AG04449 (cell line): ENCODE results near the gene KLF16.

ENCODE experiments used
- CTCF ChIA-PET: fragments of 350-600 bp; formaldehyde crosslinking; extraction: SDS; loops from one replicate; lab custom pipeline; 2021; ENCODE audit warnings: antibody characterized with exemption; lab: Yijun Ruan, JAX
- POLR2A ChIA-PET: fragments of 400-600, 350-600 bp; formaldehyde crosslinking; extraction: SDS; loops from one replicate; lab custom pipeline; 2020; ENCODE audit warnings: antibody characterized with exemption, inconsistent platforms; lab: Yijun Ruan, JAX
- DNase-seq: peaks from one replicate; pipeline ENCODE4 v3.0.0-alpha.2; 2010; ENCODE audit warnings: low read depth, low spot score
- H3K4me3 ChIP-seq: 2 replicates; pipeline ENCODE4 v1.5.1; 2011; ENCODE audit warnings: low read depth, mild to moderate bottlenecking, control low read depth, low read length
- TF ChIP-seq, protein P1 (sequence below): IDR thresholded peaks from one replicate; pipeline ENCODE4 v1.5.1; 2011; ENCODE audit warnings: mild to moderate bottlenecking, moderate library complexity, low read length, control low read depth, inconsistent platforms; ENCODE audit not compliant: insufficient read depth; ENCODE audit errors: missing control alignments

Gene KLF16

GRCh38 chr19:1871630-1872029, 8.3 kb upstream of the KLF16 start:
- ChIA-PET POLR2A (no interaction called here), CTCF (interaction anchor here (1.4 kb wide), 1 partner anchor 46 kb away, joined by 4 read pairs; no protein-coding TSS in a partner anchor)
- TF ChIP-seq, protein P1, sequence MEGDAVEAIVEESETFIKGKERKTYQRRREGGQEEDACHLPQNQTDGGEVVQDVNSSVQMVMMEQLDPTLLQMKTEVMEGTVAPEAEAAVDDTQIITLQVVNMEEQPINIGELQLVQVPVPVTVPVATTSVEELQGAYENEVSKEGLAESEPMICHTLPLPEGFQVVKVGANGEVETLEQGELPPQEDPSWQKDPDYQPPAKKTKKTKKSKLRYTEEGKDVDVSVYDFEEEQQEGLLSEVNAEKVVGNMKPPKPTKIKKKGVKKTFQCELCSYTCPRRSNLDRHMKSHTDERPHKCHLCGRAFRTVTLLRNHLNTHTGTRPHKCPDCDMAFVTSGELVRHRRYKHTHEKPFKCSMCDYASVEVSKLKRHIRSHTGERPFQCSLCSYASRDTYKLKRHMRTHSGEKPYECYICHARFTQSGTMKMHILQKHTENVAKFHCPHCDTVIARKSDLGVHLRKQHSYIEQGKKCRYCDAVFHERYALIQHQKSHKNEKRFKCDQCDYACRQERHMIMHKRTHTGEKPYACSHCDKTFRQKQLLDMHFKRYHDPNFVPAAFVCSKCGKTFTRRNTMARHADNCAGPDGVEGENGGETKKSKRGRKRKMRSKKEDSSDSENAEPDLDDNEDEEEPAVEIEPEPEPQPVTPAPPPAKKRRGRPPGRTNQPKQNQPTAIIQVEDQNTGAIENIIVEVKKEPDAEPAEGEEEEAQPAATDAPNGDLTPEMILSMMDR: no peak
- DNase-seq: no peak
- no peak overlapping the region for H3K4me3 ChIP-seq

DNA sequence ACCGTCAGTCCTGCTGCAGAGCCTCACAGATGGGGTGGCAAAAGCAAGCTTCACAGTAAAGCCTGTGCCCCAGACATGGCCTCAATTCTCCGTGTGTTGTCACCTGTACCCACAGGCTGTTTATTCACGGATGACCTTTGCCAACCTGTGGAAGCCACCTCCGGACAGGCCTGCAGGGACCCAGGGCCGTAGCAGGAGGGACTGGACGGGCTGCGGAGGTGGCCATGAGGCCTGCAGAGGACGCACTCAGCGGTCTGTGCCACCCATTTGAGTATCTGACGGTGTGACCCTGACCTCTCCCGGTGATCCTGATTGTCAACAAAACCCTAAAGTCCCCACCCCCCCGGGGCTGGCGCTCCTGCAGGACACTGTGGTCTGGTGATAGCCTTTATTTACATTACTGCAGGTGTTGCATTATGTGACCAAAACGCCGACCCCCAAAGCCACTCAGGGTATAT, 7.8 kb upstream of the KLF16 start:
- CTCF ChIA-PET: no interaction called here
- H3K4me3 ChIP-seq: no peak overlapping the region
- DNase-seq: no peak
- POLR2A ChIA-PET: no interaction called here
- TF ChIP-seq, protein P1: no peak

GRCh38 chr19:1868971-1869370, 5.6 kb upstream of the KLF16 start:
- CTCF ChIA-PET: interaction anchor here (1.0 to 1.3 kb wide), 2 partner anchors 14 to 16 kb away, joined by 3 to 4 read pairs; no protein-coding TSS in a partner anchor
- TF ChIP-seq, protein P1: no peak
- no peak overlapping the region for H3K4me3 ChIP-seq
- DNase-seq: no peak
- POLR2A ChIA-PET: no interaction called here

DNA sequence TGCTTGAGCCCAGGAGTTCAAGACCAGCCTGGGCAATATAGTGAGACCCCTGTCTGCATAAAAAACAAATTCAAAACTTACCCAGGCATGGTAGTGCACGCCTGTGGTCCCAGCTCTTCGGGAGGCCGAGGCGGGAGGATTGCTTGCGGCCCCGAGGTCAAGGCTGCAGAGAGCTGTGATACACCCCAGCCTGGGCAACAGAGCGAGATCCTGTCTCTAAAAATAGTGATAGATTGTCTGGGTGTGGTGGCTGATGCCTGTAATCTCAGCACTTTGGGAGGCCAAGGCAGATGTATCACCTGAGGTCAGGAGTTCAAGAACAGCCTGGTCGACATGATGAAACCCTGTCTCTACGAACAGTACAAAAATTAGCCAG, 4.0 kb upstream of the KLF16 start:
- DNase-seq: no peak
- TF ChIP-seq, protein P1: no peak
- no peak overlapping the region for H3K4me3 ChIP-seq
- ChIA-PET POLR2A (no interaction called here), CTCF (interaction anchor here (1.9 kb wide), 1 partner anchor 18 kb away, joined by 6 read pairs; no protein-coding TSS in a partner anchor)

GRCh38 chr19:1866693-1867348, 3.4 kb upstream of the KLF16 start:
- ChIA-PET CTCF (interaction anchor here (0.6 to 3.2 kb wide), 5 partner anchors 8 to 54 kb away, joined by 3 to 16 read pairs (median 4); no protein-coding TSS in a partner anchor), POLR2A (no interaction called here)
- no peak for DNase-seq
- TF ChIP-seq, protein P1: no peak
- H3K4me3 ChIP-seq: no peak overlapping the region
